ENCODE data around the gene CALHM4.
"Not testable (repeated sequence)": the region's sequence is repeated elsewhere in the genome, so short reads cannot be mapped to it uniquely, and the experiment has no call there.

CALHM4 gene

DNA sequence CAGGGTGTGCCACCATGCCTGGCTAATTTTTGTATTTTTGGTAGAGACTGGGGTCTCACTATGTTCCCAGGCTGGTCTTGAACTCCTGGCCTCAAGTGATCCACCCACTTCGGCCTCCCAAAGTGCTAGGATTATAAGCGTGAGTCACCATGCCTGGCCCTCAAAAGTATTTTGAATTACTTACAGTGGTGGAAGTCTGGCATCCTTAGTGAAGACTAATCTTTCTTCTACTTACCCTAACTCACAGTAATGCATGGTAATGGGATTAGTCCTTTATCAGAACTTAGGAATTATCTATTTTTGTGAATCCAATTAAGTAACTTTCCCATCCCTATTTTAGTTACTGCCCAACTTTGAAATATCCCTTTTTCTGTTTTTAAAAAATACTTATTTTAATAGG lies 21.7 kb downstream of the CALHM4 start:
- peaks cover 4% of the 10 kb centered on the region; the same call in 1 of the 2 replicates for H3K36me3 ChIP-seq (ENCODE audit: insufficient read depth, low read length)
- H3K9me3 ChIP-seq (ENCODE audit: control insufficient read depth, insufficient read depth, low read length): no peaks in the 10 kb centered on the region
- H3K9ac ChIP-seq (ENCODE audit: low read depth, low read length): no peak overlapping the region
- no peaks in the 10 kb centered on the region for H3K4me1 ChIP-seq (ENCODE audit: insufficient read depth, low read length)

DNA sequence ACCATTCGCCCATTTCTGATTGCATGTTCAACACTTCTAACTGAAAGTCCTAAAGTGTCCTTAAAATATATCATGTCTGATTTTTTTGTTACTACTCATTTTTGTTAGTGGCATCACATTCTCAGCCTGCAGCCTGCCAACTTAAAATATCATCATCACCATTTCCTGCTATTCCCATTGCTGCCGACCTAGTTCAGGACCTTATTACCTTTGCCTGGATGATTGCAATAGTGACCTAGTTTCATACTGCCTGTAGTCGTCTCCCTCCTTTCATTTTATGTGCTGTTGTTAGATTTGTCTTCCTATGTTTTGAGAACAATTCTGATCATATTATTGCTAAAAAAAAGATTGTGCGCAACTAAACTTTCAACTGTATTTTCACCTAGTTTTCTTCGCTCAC lies 23.9 kb downstream of the CALHM4 start:
- H3K4me1 ChIP-seq (ENCODE audit: insufficient read depth, low read length): no peaks in the 10 kb centered on the region
- H3K36me3 ChIP-seq (ENCODE audit: insufficient read depth, low read length): peaks cover 4% of the 10 kb centered on the region; the same call in 1 of the 2 replicates
- no peak overlapping the region for H3K9ac ChIP-seq (ENCODE audit: low read depth, low read length)
- H3K9me3 ChIP-seq (ENCODE audit: control insufficient read depth, insufficient read depth, low read length): no peaks in the 10 kb centered on the region

DNA sequence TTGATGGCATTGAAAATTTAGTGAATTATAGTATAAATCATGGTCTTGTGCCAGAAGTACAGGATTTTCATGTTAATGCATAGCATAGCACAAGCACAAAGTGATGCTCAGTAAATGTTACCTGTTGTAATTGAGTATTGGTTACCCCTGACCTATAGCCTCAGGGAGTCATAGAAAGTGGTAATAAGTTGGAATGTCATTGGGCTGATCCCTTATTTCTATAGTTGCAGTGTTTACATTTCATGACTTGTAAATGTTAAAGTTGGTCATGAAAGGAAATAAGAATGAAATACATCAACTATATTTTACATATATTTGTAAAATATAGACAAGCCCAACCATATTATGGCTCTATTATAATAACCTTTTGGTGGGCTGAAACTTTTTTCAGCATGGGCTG lies 24.8 kb downstream of the CALHM4 start:
- Histone ChIP-seq H3K36me3 (ENCODE audit: insufficient read depth, low read length) (peaks cover 4% of the 10 kb centered on the region; the same call in 1 of the 2 replicates), H3K4me1 (ENCODE audit: insufficient read depth, low read length) (no peaks in the 10 kb centered on the region), H3K9ac (ENCODE audit: low read depth, low read length) (no peak overlapping the region)

DNA sequence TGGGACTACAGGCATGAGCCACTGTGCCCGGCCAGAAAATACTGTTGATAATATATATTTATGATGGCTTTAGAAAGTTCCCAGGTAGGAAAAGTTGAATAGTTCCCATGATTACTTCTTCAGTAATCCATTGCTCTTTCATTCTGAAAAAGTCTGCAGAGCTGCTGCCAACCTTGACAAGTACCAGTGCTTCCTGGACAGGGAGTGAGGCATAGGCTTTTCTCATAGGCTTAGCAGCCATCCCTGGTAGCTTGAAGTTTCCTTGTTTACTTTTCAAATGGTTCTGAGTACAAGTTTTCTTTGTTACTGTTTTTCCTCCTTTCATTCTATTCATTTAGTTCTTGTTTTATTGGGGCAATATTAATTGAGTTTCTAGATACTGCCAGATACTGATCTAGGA lies 25.6 kb downstream of the CALHM4 start:
- no peaks in the 10 kb centered on the region for H3K4me1 ChIP-seq (ENCODE audit: insufficient read depth, low read length)
- H3K36me3 ChIP-seq (ENCODE audit: insufficient read depth, low read length): peaks cover 4% of the 10 kb centered on the region; the same call in 1 of the 2 replicates
- no peaks in the 10 kb centered on the region for H3K9me3 ChIP-seq (ENCODE audit: control insufficient read depth, insufficient read depth, low read length)
- H3K9ac ChIP-seq (ENCODE audit: low read depth, low read length): no peak overlapping the region

More for the DNA sequence above, 24.8 kb downstream of the CALHM4 start:
- no peaks in the 10 kb centered on the region for H3K9me3 ChIP-seq (ENCODE audit: control insufficient read depth, insufficient read depth, low read length)

DNA sequence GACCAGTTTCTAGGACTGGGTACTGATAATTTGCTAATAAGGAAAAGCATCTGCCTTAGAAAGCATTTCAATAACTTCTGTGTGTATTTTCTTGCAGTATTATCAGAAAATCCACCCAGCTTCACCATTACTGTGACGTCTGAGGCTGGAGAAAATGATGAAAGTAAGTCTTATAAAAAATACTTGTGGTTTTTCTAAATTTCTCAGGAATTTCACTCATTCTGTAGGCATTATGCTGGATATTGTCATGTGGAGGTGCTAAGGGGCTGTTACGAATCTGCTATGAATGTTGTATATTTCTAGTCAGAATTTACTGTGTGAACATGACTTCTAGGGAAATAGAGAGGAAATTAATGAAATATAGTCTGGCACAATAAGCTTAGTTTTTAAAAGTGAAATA lies 26.6 kb downstream of the CALHM4 start:
- no peaks in the 10 kb centered on the region for H3K9me3 ChIP-seq (ENCODE audit: control insufficient read depth, insufficient read depth, low read length)
- H3K4me1 ChIP-seq (ENCODE audit: insufficient read depth, low read length): no peaks in the 10 kb centered on the region
- H3K9ac ChIP-seq (ENCODE audit: low read depth, low read length): no peak overlapping the region
- peaks cover 6% of the 10 kb centered on the region; the same call in 1 of the 2 replicates for H3K36me3 ChIP-seq (ENCODE audit: insufficient read depth, low read length)

DNA sequence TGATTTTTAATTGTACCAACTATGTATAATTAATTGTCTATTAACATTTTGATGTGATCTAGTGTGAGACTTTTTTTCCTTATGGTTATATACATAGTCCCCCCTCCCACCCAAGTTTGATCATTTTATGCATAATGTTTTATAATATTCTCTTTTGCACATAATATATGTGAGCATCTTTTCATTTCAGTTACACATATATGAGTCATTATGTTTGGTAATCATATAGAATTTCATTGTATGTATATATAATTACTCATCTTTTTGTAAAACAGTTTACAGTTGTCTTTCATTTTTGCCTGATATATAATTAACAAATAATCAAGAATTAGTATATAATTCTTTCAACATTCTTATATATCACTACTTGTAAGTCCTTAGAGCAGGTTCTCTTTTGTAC lies 32.7 kb downstream of the CALHM4 start:
- Histone ChIP-seq H3K9ac (ENCODE audit: low read depth, low read length) (no peak overlapping the region), H3K4me1 (ENCODE audit: insufficient read depth, low read length) (no peaks in the 10 kb centered on the region), H3K9me3 (ENCODE audit: control insufficient read depth, insufficient read depth, low read length) (no peaks in the 10 kb centered on the region), H3K36me3 (ENCODE audit: insufficient read depth, low read length) (peaks cover 13% of the 10 kb centered on the region)

DNA sequence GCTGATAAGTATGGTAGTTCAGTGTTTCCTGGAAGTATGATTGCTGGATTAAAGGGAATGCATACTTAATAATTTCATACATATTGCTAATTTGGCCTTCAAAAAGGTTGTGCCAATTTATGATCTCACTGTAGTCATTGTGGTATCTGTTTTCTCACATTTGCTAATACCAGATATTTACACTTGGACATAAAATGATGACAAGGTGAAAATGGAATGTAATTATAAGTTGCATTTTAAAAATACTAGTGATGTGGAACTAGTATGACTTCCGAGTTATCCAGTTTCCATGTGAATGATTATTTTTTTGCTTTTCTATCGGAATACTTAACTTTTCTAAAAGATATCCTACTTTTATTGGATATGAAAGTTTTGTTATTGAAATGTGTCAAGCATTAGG lies 33.2 kb downstream of the CALHM4 start:
- Histone ChIP-seq H3K9ac (ENCODE audit: low read depth, low read length) (no peak overlapping the region), H3K36me3 (ENCODE audit: insufficient read depth, low read length) (peaks cover 17% of the 10 kb centered on the region), H3K4me1 (ENCODE audit: insufficient read depth, low read length) (no peaks in the 10 kb centered on the region), H3K9me3 (ENCODE audit: control insufficient read depth, insufficient read depth, low read length) (no peaks in the 10 kb centered on the region)

DNA sequence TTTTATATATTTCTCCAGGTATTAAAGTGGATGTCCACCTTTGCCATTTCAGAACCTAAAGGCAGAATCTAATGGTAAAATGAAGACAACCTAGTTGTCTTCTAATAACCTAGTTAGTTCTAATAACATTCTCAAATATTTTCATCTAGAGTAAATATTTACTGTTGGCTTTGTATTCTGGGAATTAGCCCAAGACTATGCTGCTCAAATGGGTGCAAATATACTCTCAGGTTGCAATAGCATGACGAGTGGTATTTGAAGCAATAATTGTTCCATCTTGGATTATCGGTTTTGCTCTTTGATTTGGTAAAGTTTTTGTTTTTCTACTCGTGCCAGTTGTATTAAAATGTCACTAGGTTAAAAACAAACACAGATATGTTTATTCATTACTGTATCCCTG lies 41.7 kb downstream of the CALHM4 start:
- Histone ChIP-seq H3K9ac (ENCODE audit: low read depth, low read length) (no peak overlapping the region), H3K36me3 (ENCODE audit: insufficient read depth, low read length) (peaks cover 14% of the 10 kb centered on the region)

DNA sequence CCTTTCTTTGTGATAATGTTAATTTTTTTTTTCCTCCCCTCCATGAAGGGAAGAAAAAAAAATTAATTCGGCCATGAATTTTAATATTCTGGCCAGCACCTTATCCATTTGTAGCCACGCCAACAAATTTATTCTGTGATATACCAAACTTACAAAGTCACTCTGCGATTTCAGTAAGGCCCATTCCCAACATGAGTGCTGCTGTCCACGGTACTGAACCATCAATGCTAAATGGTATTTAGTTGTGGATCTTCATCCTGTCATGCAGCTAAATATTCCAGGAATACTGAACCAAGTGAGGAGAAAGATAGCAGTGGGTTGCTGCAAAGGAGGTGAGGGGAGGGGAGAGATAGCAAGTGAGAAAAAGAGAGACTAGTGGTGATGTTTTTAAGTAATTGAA lies 43.3 kb downstream of the CALHM4 start:
- Histone ChIP-seq H3K4me1 (ENCODE audit: insufficient read depth, low read length) (no peaks in the 10 kb centered on the region), H3K9ac (ENCODE audit: low read depth, low read length) (no peak overlapping the region), H3K36me3 (ENCODE audit: insufficient read depth, low read length) (peaks cover 10% of the 10 kb centered on the region), H3K9me3 (ENCODE audit: control insufficient read depth, insufficient read depth, low read length) (no peaks in the 10 kb centered on the region)

More for the DNA sequence above, 41.7 kb downstream of the CALHM4 start:
- Histone ChIP-seq H3K4me1 (ENCODE audit: insufficient read depth, low read length) (no peaks in the 10 kb centered on the region), H3K9me3 (ENCODE audit: control insufficient read depth, insufficient read depth, low read length) (no peaks in the 10 kb centered on the region)

DNA sequence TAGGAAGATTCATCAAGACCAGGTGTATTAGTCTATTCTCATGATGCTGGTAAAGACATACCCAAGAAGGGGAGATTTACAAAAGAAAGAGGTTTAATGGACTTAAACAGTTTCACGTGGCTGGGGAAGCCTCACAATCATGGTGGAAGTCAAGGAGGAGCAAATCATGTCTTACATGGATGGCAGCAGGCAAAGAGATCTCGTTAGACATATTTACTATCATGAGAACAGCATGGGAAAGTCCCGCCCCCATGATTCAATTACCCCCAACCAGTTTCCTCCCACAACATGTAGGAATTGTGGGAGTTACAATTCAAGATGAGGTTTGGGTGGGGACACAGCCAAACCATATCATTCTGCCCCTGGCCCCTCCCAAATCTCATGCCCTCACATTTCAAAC lies 50.4 kb downstream of the CALHM4 start:
- H3K36me3 ChIP-seq (ENCODE audit: insufficient read depth, low read length); H3K9ac ChIP-seq (ENCODE audit: low read depth, low read length); H3K9me3 ChIP-seq (ENCODE audit: control insufficient read depth, insufficient read depth, low read length); H3K4me1 ChIP-seq (ENCODE audit: insufficient read depth, low read length): not testable (repeated sequence)

DNA sequence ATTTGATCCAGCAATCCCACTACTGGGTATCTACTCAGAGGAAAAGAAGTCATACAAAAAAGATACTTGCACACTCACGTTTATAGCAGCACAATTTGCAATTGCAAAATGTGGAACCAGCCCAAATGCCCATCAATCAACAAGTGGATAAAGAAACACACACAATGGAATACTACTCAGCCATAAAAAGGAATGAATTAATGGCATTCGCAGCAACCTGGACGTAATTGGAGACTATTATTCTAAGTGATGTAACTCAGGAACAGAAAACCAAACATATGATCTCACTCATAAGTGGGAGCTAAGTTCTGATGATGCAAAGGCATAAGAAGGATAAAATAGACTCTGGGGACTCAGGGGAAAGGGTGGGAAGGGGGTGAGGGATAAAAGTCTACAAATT lies 51.3 kb downstream of the CALHM4 start:
- not testable (repeated sequence) for H3K9ac ChIP-seq (ENCODE audit: low read depth, low read length); H3K4me1 ChIP-seq (ENCODE audit: insufficient read depth, low read length); H3K9me3 ChIP-seq (ENCODE audit: control insufficient read depth, insufficient read depth, low read length); H3K36me3 ChIP-seq (ENCODE audit: insufficient read depth, low read length)

DNA sequence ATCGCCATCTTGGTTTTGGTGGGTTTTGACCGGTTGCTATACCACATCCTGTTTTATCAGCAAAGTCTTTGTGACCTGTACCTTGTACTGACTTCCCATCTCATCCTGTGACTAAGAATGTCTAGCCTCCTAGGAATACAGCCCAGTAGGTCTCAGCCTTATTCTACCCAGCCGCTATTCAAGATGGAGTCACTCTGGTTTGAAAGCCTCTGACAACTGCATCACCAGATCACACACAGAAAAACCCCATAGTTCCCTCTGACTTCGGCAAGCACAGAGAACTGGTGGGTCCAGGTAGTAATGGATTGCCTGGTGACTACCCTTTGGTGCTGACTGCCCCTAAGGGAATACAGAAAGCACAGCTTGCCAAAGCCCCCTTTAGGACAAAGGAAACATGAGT lies 52.4 kb downstream of the CALHM4 start:
- Histone ChIP-seq H3K4me1 (ENCODE audit: insufficient read depth, low read length) (0 out of 2 replicates have a peak, but pooled peaks cover 3% of the 10 kb centered on the region), H3K36me3 (ENCODE audit: insufficient read depth, low read length) (peaks cover 4% of the 10 kb centered on the region; the same call in 1 of the 2 replicates), H3K9ac (ENCODE audit: low read depth, low read length) (no peak overlapping the region), H3K9me3 (ENCODE audit: control insufficient read depth, insufficient read depth, low read length) (no peaks in the 10 kb centered on the region)
